HG03575 (cell line): ENCODE data around the gene EXOC3L2.
"Not testable (repeated sequence)": the region's sequence is repeated elsewhere in the genome, so short reads cannot be mapped to it uniquely, and the experiment has no call there.

Source experiments
- ATAC-seq: cut with Tn5 transposase; IDR thresholded peaks from one replicate; pipeline ENCODE4 v1.9.1; 2021; ENCODE audit not compliant: unreplicated experiment, insufficient number of reproducible peaks, low FRiP score; ENCODE audit errors: extremely low read depth

The EXOC3L2 gene

DNA sequence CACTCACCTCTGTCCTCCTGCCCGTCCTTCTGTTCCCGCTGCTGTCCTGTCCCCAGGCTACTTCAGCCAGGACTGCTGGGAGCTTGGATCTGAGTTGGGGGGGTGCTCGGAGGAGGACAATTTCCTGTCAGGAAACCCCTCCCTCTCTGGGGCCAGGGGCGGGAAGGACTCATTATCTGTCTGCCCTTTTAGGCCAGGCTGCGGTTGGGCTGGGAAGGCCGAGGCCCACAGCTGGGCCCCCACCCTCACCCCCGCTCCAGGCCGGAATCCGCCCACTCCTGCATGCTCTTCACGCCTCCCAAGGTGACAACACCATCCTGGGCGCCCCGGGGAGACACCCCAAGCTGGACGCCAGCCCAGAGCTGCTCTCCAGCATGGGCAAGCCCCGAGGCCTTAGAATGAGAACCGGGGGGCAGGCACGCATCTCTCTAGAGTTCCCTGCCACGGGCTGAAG lies at the start of gene EXOC3L2:
Gene EXOC3L2, minus strand, starts transcription at position 74 of the 454 bp plus-strand sequence. CDS start 6,362 bp downstream, outside the sequence.
- ATAC-seq, result no peak

DNA sequence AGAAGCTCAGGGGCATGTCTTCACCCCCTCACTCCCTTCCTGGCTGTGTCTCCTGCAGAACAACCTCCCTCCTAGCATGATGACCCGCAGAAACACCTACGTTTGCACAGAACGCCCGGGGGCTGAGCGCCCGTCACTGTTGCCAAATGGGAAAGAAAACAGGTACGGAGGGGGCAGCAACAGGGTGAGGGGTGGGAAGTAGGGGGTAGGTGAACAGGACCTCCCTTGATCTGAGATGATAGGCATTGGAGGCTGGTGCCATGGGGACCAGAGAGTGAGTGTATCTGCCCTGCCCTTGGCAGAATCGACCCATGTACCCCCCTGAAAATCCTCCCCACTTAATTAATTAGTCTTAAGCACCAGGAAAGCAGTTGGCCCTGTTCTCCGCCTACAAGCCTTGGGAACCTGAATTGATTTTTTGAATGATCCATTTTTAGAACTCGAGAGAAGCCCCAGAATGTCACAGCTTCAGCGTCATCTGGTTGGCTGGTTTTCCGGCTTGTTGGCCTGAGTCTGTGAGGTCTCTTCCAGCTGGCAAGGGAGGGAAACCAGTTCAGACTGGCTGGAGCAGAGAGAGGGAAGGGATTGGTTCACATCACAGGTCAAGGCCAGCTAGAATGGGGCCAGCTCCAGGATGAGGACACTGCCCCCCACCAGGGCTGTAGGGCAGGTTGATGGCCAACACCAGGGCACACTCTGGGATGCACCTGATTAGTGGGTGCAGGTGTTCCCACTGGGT lies 49.3 kb upstream of the EXOC3L2 start:
- no peak for ATAC-seq

DNA sequence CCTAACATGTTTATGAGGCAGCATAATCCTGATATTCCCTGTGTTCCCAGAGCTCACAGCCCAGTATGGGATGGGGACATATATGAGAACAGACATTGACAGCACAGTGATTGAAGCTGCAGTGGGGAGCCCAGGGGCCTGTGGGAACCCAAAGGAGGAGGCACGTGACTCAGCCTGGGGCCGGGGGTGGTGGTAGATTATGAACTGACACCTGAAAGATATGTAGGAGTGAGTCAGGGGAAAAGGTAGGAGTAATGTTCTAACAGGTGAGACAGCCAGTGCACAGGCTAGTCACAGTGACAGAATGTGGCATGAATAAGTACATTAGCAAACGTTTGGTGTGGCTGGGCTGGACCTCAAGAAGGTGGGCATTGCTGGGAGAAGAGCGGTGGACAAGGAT lies 48.5 kb upstream of the EXOC3L2 start:
- no peak for ATAC-seq

- ATAC-seq, result no peak
Measured at GRCh38 chr19:45291834-45292233, 46.6 kb upstream of the EXOC3L2 start.

- ATAC-seq, result no peak
Measured at GRCh38 chr19:45290381-45290931, 45.2 kb upstream of the EXOC3L2 start.

- no peak for ATAC-seq
Measured at GRCh38 chr19:45283443-45284033, 38.3 kb upstream of the EXOC3L2 start.

DNA sequence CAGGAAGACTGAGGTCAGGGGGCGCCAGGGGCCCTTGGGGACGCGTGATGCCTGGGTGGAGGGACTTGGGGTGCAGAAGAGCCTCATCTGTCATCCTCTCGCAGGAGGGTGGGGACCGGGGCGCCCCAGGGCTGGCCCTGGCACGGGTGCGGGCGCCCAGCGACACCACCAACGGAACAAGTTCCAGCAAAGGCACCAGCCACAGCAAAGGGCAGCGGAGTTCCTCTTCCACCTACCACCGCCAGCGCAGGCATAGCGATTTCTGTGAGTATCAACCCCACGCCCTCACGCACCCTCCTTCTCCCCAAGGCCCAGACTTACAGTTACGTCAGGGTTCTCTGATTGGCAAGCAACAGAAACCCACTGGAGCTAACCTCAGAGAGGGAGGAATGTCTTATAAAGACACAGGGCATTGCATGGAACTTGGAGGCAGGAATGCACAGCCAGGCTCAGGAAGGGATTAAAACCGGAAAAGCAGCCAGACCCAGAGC lies 35.3 kb upstream of the EXOC3L2 start:
- no peak for ATAC-seq

- ATAC-seq, result no peak
Measured at GRCh38 chr19:45279587-45280192, 34.5 kb upstream of the EXOC3L2 start.

DNA sequence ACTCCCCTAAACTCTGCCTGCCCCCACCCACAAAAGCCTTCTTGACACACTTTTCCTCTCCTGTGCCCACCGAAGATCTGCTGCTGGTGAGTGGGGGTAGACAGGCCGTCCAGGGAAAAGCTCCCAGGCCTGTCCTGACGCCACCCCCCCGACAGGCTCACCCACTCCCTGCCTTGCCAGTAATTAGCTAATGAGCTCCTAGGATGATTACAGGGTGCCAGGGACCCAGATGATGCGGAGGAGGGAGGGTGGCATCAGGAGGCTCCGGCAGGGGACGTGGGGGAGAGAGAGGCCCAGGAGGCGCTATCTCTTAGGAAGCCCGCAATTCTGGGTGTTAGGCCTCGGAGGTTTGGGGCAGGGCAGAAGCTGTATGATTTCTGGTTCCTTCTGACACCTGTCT lies 32.9 kb upstream of the EXOC3L2 start:
- no peak for ATAC-seq

- ATAC-seq, result no peak
Measured at GRCh38 chr19:45276284-45276687, 31.1 kb upstream of the EXOC3L2 start.

GRCh38 chr19:45275370-45275971 lies 30.3 kb upstream of the EXOC3L2 start:
- ATAC-seq, result no peak

GRCh38 chr19:45273521-45273855 lies 28.3 kb upstream of the EXOC3L2 start:
- ATAC-seq, result no peak

- no peak for ATAC-seq
Measured at GRCh38 chr19:45271735-45272108, 26.5 kb upstream of the EXOC3L2 start.

DNA sequence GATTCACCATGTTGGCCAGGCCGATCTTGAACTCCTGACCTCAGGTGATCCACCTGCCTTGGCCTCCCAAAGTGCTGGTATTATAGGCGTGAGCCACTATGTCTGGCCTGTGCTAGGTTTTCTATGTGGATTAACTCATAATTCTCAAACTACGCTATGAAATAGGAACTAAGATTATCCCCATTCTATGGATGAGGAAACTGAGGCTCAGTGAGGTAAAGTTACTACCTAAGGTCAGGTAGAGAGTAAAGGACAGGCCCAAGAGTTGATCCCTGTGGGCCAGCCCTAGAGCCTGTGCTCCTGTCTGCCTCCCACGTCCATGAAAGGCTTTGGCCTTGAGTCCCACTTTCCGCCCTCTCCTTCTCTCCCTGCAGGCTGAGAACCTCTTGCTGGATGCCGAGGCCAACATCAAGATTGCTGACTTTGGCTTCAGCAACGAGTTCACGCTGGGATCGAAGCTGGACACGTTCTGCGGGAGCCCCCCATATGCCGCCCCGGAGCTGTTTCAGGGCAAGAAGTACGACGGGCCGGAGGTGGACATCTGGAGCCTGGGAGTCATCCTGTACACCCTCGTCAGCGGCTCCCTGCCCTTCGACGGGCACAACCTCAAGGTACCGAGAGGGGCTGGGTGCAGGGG lies 26.0 kb upstream of the EXOC3L2 start:
- ATAC-seq, result no peak

DNA sequence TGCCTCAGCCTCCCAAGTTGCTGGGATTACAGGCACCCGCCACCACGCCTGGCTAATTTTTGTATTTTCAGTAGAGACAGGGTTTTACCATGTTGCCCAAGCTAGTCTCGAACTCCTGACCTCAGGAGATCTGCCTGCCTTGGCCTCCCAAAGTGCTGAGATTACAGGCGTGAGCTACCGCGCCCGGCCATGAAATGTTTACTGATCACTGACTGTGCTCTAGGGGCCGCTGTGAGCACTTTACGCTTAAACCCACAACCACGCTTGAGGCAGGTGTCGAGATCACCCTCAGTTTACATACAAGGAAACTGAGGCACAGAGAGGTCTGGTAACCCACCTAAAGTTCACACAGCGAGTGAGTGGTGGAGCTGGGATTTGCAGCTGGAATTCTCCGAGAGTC lies 24.7 kb upstream of the EXOC3L2 start:
- not testable (repeated sequence) for ATAC-seq

DNA sequence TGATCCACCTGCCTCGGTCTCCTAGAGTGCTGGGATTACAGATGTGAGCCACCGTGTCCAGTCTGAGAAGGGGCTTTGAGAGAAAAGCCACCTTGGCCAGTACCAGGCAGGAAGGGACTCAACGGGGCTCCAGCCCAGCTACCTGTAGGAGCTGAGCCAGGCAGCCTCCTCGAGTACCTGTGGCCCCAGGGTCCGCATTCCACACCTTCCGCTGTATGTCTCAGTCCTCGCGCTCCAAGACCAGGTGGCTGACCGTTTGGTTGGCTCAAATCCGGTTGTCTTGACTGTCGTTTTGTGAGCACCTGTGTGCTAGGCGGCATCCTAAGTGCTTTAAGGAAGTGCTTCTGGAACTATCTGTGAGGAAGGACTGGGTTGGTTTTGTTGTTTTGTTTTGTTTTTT lies 22.1 kb upstream of the EXOC3L2 start:
- no peak for ATAC-seq

DNA sequence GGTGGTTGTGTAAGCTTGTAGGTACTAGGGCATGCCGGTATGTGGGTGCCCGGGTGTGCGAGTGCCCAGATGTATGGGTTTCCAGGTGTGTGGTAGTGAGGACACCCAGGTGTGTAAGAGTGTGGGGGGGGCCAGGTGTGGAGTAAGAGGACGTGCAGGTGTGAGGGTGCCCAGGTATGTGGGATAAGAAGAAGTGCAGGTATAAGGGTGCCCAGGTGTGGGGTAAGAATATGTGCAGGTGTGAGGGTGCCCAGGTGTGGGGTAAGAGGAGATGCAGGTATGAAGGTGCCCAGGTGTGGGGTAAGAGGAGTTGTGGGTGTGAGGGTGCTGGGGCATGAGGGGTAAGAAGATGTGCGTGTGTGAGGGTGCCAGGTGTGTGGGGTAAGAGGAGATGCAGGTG lies 20.2 kb upstream of the EXOC3L2 start:
- no peak for ATAC-seq

DNA sequence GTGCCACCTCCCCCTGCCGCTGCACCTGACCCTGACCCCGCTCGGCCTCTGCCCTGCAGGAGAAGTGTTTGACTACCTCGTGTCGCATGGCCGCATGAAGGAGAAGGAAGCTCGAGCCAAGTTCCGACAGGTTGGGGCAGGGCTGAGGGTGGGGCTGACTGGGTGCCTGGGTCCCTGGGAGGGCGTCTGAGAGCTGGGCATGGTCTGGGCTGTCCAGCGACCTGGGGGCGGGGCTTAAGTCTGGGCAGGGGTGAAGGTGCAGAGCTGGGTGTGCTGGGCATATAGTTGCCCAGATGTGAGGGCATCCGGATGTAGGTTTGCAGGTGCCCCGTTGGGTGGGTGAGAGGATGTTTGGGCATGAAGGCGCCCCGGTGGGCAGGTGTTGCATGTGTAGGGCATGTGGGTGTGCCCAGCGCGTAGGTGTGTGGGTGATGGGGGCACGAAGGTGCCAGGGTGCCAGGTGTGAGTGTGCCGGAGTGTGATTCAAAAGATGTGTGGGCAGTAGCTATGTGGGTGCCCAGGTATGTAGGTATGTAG lies 19.6 kb upstream of the EXOC3L2 start:
- ATAC-seq, result no peak

DNA sequence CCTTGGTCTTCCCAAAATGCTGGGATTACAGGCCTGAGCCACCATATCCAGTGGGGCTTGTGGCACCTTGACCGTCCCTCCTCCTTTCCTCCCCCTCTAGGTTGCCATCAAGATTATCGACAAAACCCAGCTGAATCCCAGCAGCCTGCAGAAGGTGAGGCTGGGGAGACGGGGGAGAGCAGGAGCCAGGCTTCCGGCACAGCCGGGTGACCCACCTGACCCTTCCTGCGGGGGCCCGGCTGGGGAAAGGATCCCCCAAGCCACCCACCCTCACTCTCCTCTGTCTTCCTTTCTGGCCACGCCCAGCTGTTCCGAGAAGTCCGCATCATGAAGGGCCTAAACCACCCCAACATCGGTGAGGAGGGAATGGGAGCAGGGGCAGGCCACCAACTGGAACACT lies 17.8 kb upstream of the EXOC3L2 start:
- ATAC-seq, result no peak
